ENCODE data around the gene CNNM2. TPM values are rescaled to one million over a fixed set of nuclear protein-coding genes. Genes with fewer than 3 reads are reported as not detected.

The CNNM2 gene
- total RNA-seq, 1 experiment from 2014 or later: 7.2 TPM

- H3F3A ChIP-seq (ENCODE audit: low read length, unreplicated experiment): no peaks in the 10 kb centered on the region
- no peaks in the 10 kb centered on the region for H3K27me3 ChIP-seq (ENCODE audit: low read length)
- ChIA-PET CTCF (no interaction called here), POLR2A (ENCODE audit: unreplicated experiment) (no interaction called here)
- no peak for DNase-seq
- H3K79me2 ChIP-seq (ENCODE audit: low read length): peaks cover 16% of the 10 kb centered on the region; the same call in 1 of the 2 replicates
- H3K9me2 ChIP-seq (replicated peaks; ENCODE audit: low read length): no peaks in the 10 kb centered on the region
- no peaks in the 10 kb centered on the region for H3K9me3 ChIP-seq (ENCODE audit: low read length)
- no peak for TF ChIP-seq EZH2phosphoT487 (IDR thresholded peaks at IDR 0.05; ENCODE audit: borderline replicate concordance, low read length)
- intact Hi-C loops (cut with micrococcal nuclease): no loop called here
- no peak overlapping the region for H3K4me3 ChIP-seq (ENCODE audit: low read length)
- no peaks in the 10 kb centered on the region for H4K20me1 ChIP-seq (ENCODE audit: low read length)
- BruUV-seq (replicated peaks): no TSS peak
- H2AFZ ChIP-seq (ENCODE audit: low read length): no peak overlapping the region
- peaks cover 11% of the 10 kb centered on the region; the same call in 1 of the 2 replicates for H3K36me3 ChIP-seq (ENCODE audit: low read depth, low read length)
- H3K4me2 ChIP-seq (ENCODE audit: low read length): no peak overlapping the region
- no peak overlapping the region for H3K9ac ChIP-seq (ENCODE audit: low read length)
- H3K27ac ChIP-seq (ENCODE audit: low read length): no peak overlapping the region
- no peaks in the 10 kb centered on the region for H3K4me1 ChIP-seq (ENCODE audit: insufficient read depth, low read length)
- no peak for ATAC-seq
Observed at GRCh38 chr10:103123282-103124024, 205.4 kb downstream of the CNNM2 start.

GRCh38 chr10:103124420-103125096 lies 206.5 kb downstream of the CNNM2 start:
- intact Hi-C loops (cut with micrococcal nuclease): no loop called here
- Histone ChIP-seq H3K4me3 (ENCODE audit: low read length) (no peak overlapping the region), H3K27me3 (ENCODE audit: low read length) (no peaks in the 10 kb centered on the region), H3K9ac (ENCODE audit: low read length) (no peak overlapping the region), H3K4me1 (ENCODE audit: insufficient read depth, low read length) (no peaks in the 10 kb centered on the region), H3F3A (ENCODE audit: low read length, unreplicated experiment) (no peaks in the 10 kb centered on the region), H3K4me2 (ENCODE audit: low read length) (no peak overlapping the region), H3K36me3 (ENCODE audit: low read depth, low read length) (peaks cover 11% of the 10 kb centered on the region; the same call in 1 of the 2 replicates), H3K9me2 (replicated peaks; ENCODE audit: low read length) (no peaks in the 10 kb centered on the region), H3K9me3 (ENCODE audit: low read length) (no peaks in the 10 kb centered on the region), H3K27ac (ENCODE audit: low read length) (no peak overlapping the region), H3K79me2 (ENCODE audit: low read length) (peaks cover 13% of the 10 kb centered on the region; the same call in 1 of the 2 replicates), H4K20me1 (ENCODE audit: low read length) (no peaks in the 10 kb centered on the region), H2AFZ (ENCODE audit: low read length) (no peak overlapping the region)
- ChIA-PET POLR2A (ENCODE audit: unreplicated experiment) (no interaction called here), CTCF (no interaction called here)
- no peak for ATAC-seq
- BruUV-seq (replicated peaks): no TSS peak
- TF ChIP-seq EZH2 (IDR thresholded peaks at IDR 0.05; ENCODE audit: low read length, unreplicated experiment): no peak
- TF ChIP-seq CTCF (conservative IDR thresholded peaks at IDR 0.05; ENCODE audit: low read depth, low read length): no peak
- TF ChIP-seq EZH2phosphoT487 (IDR thresholded peaks at IDR 0.05; ENCODE audit: borderline replicate concordance, low read length): no peak
- DNase-seq: no peak

GRCh38 chr10:103125323-103126267 lies 207.5 kb downstream of the CNNM2 start:
- no peak overlapping the region for H3K4me2 ChIP-seq (ENCODE audit: low read length)
- H3F3A ChIP-seq (ENCODE audit: low read length, unreplicated experiment): no peaks in the 10 kb centered on the region
- no peak for TF ChIP-seq EZH2phosphoT487 (IDR thresholded peaks at IDR 0.05; ENCODE audit: borderline replicate concordance, low read length)
- TF ChIP-seq EZH2 (IDR thresholded peaks at IDR 0.05; ENCODE audit: low read length, unreplicated experiment): no peak
- TF ChIP-seq CTCF (conservative IDR thresholded peaks at IDR 0.05; ENCODE audit: low read depth, low read length): no peak
- H3K27me3 ChIP-seq (ENCODE audit: low read length): no peaks in the 10 kb centered on the region
- BruUV-seq (replicated peaks): no TSS peak
- intact Hi-C loops (cut with micrococcal nuclease): no loop called here
- no peaks in the 10 kb centered on the region for H3K9me2 ChIP-seq (replicated peaks; ENCODE audit: low read length)
- no peaks in the 10 kb centered on the region for H3K9me3 ChIP-seq (ENCODE audit: low read length)
- H2AFZ ChIP-seq (ENCODE audit: low read length): no peak overlapping the region
- no peak overlapping the region for H3K27ac ChIP-seq (ENCODE audit: low read length)
- CTCF ChIA-PET: no interaction called here
- peaks cover 11% of the 10 kb centered on the region; the same call in 1 of the 2 replicates for H3K36me3 ChIP-seq (ENCODE audit: low read depth, low read length)
- POLR2A ChIA-PET (ENCODE audit: unreplicated experiment): no interaction called here
- no peak overlapping the region for H3K9ac ChIP-seq (ENCODE audit: low read length)
- no peaks in the 10 kb centered on the region for H4K20me1 ChIP-seq (ENCODE audit: low read length)
- DNase-seq: no peak
- H3K4me1 ChIP-seq (ENCODE audit: insufficient read depth, low read length): no peaks in the 10 kb centered on the region
- ATAC-seq: no peak
- peaks cover 2% of the 10 kb centered on the region; the same call in 1 of the 2 replicates for H3K79me2 ChIP-seq (ENCODE audit: low read length)
- H3K4me3 ChIP-seq (ENCODE audit: low read length): no peak overlapping the region
